ENCODE results near the gene LDHD. TPM values are rescaled to one million over a fixed set of nuclear protein-coding genes. Genes with fewer than 3 reads are reported as not detected.

Gene LDHD
- total RNA-seq, 1 experiment from 2014 or later: 0.10 TPM

DNA sequence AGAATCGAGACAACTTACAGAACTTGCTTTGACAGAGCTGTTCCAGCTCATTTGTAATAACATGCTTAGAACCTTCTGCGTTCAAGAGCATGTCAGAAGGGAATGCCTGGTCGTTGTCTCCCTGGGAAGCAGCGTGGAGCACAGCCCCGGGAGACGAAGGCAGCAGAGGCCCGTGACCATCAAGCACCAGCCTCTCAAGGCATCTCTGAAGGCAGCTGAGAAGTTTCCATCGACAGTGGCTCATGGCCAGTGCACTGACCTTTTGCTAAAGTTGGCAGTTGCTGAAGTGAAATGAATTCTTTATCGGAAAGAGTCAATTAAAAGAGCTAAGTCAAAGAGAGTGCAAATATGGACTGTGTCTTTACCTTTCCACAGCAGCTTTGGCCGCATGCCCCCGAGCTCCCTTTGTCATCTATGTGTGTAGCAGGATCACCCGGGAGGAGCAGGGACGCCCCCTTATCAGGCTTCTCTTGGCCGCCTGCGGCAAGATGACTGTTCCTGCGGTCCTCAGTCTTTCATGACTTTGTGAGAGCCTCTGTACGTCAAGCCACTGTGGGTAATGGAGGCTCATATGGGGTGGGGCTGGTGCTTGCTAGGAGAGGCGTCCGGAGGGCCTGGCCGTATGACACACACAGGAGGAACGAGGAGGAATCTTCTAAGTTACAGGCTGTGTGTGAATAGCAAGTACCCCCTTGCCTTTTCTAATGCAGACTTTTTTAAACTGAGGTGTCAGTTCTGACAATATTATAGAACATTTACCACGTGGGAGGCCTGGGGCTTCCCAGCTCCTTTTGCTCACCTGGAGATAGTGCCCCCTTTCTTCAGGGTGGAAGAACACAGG lies 54.2 kb downstream of the LDHD start:
- DNase-seq (ENCODE audit: low spot score): no peak

Other genes starting within 250 kb of the LDHD start
- 6.5 and 21.7 TPM in 2 replicates for gene WDR59, start 131.7 kb downstream of the LDHD start, total RNA-seq (2014; rRNA removed; shearing (Covaris generic))
- gene ZNRF1, start 117.8 kb downstream of the LDHD start, total RNA-seq (2014; rRNA removed; shearing (Covaris generic)): 3.8 and 5.1 TPM in 2 replicates
- 8.4 and 10.0 TPM in 2 replicates for gene ZFP1, start 31.7 kb upstream of the LDHD start, total RNA-seq (2014; rRNA removed; shearing (Covaris generic))
- not detected in 2 replicates for gene CTRB2, start 90.4 kb upstream of the LDHD start, total RNA-seq (2014; rRNA removed; shearing (Covaris generic))
- not detected in 2 replicates for gene CTRB1, start 102.2 kb upstream of the LDHD start, total RNA-seq (2014; rRNA removed; shearing (Covaris generic))
- 12.9 and 19.6 TPM in 2 replicates for gene BCAR1, start 134.8 kb upstream of the LDHD start, total RNA-seq (2014; rRNA removed; shearing (Covaris generic))

Measured in H4 (cell line).